ENCODE data around the gene KHK.

DNA sequence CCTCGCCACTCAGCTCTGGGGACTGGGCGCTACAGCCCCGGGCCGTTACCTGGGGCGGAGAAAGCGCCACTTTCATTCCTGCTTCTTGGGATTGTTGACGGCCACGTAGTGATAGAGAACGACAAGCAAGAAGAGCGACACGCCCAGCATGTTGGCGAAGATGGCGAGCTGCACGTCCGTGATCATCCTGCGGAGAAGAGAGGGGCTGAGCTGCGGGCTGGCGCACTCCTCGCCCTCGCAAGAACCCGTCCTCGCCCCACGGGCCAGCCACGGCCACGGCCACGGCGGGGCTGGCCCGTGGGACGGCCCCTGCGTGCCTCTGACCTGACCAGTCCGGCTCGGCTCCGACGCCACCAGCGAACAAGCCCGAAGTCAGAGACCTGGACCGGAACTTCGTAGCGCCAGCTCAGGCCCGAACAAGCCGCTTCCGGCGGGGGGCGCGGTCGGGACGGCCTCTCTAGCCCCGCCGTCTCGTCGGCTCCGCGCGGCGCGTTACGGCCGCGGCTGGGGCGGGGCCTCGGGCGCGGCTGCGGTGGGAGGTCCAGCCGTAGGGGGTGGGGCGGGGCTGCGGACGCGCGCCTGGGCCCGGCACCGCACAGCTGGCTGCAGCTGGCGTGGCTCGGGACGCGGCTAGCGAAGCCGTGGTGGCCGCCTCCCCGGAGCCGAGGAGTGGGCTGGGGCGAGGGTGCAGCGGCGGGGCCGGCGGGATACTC, 15.1 kb upstream of the KHK start, which contains the start of gene OST4:
- TF ChIP-seq, protein P1, sequence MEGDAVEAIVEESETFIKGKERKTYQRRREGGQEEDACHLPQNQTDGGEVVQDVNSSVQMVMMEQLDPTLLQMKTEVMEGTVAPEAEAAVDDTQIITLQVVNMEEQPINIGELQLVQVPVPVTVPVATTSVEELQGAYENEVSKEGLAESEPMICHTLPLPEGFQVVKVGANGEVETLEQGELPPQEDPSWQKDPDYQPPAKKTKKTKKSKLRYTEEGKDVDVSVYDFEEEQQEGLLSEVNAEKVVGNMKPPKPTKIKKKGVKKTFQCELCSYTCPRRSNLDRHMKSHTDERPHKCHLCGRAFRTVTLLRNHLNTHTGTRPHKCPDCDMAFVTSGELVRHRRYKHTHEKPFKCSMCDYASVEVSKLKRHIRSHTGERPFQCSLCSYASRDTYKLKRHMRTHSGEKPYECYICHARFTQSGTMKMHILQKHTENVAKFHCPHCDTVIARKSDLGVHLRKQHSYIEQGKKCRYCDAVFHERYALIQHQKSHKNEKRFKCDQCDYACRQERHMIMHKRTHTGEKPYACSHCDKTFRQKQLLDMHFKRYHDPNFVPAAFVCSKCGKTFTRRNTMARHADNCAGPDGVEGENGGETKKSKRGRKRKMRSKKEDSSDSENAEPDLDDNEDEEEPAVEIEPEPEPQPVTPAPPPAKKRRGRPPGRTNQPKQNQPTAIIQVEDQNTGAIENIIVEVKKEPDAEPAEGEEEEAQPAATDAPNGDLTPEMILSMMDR (IDR thresholded peaks at IDR 0.05), result no peak
- no peak for TF ChIP-seq RARB (CRISPR knock-in tag; IDR thresholded peaks at IDR 0.05)
- TF ChIP-seq CEBPB (IDR thresholded peaks at IDR 0.05), result no peak
- peak; percentile 67 for TF ChIP-seq POLR2A (IDR thresholded peaks at IDR 0.05; ENCODE audit: low read length)
- TF ChIP-seq MYC (IDR thresholded peaks at IDR 0.05; ENCODE audit: borderline replicate concordance, low read length), result 0 out of 2 replicates have a peak, but pooled peaks have one; percentile 26
- TF ChIP-seq NPAS2 (CRISPR knock-in tag; IDR thresholded peaks at IDR 0.05; ENCODE audit: borderline replicate concordance), result no peak
- no peak for TF ChIP-seq ZC3H11A (IDR thresholded peaks at IDR 0.05)
- no peak for TF ChIP-seq RAD21 (conservative IDR thresholded peaks at IDR 0.05 in 1 of 2, IDR thresholded peaks at IDR 0.05 in 1 of 2)
- no peak for TF ChIP-seq CBX2 (IDR thresholded peaks at IDR 0.05; ENCODE audit: borderline replicate concordance, low read depth)
- TF ChIP-seq RFX5 (IDR thresholded peaks at IDR 0.05), result no peak
- TF ChIP-seq SMC3 (IDR thresholded peaks at IDR 0.05), result no peak; the same call in 2 of the 3 replicates
- no peak for TF ChIP-seq CHD4 (IDR thresholded peaks at IDR 0.05; ENCODE audit: borderline replicate concordance)

Measured in A549 (cell line).